RWPE2 (cell line): ENCODE data around the gene TMEM39B.
"Not testable (repeated sequence)": the region's sequence is repeated elsewhere in the genome, so short reads cannot be mapped to it uniquely, and the experiment has no call there.

Experiments used
- ATAC-seq: fragments of 200-7000 bp; cut with Tn5 transposase; 3 replicates; pipeline ENCODE4 v1.9.1; 2021; ENCODE audit warnings: low read depth
- DNase-seq: peaks from one replicate; pipeline ENCODE4 v3.0.0-alpha.2; 2020; ENCODE audit warnings: low spot score
- H3K27ac ChIP-seq: fragments of 450-650 bp; 2 replicates; pipeline ENCODE4 v1.5.1; 2017; ENCODE audit warnings: mild to moderate bottlenecking; ENCODE audit not compliant: poor library complexity, severe bottlenecking
- H3K27me3 ChIP-seq: fragments of 250-450 bp; sonication (Bioruptor Pico); 2 replicates; pipeline ENCODE4 v1.5.1; 2021; ENCODE audit warnings: mild to moderate bottlenecking, moderate library complexity; ENCODE audit not compliant: insufficient read depth, poor library complexity, severe bottlenecking
- H3K36me3 ChIP-seq: fragments of 250-450 bp; sonication (Bioruptor Pico); 2 replicates; pipeline ENCODE4 v1.5.1; 2020; ENCODE audit warnings: low read depth, mild to moderate bottlenecking, moderate library complexity
- H3K4me1 ChIP-seq: fragments of 250-450 bp; sonication (Bioruptor Pico); 2 replicates; pipeline ENCODE4 v1.5.1; 2021; ENCODE audit warnings: mild to moderate bottlenecking, moderate library complexity; ENCODE audit not compliant: insufficient read depth, poor library complexity, severe bottlenecking
- H3K4me3 ChIP-seq: fragments of 250-450 bp; sonication (Bioruptor Pico); 2 replicates; pipeline ENCODE4 v1.5.1; 2021; ENCODE audit warnings: mild to moderate bottlenecking, moderate library complexity; ENCODE audit not compliant: severe bottlenecking
- H3K9me3 ChIP-seq: fragments of 250-450 bp; sonication (Bioruptor Pico); 2 replicates; pipeline ENCODE4 v1.5.1; 2021; ENCODE audit warnings: mild to moderate bottlenecking, moderate library complexity; ENCODE audit not compliant: severe bottlenecking
- CTCF ChIP-seq: fragments of 450-650 bp; IDR thresholded peaks from one replicate; pipeline ENCODE4 v1.5.1; 2017; ENCODE audit warnings: mild to moderate bottlenecking, moderate library complexity; ENCODE audit not compliant: poor library complexity, severe bottlenecking

Gene TMEM39B

GRCh38 chr1:32107742-32108661, 35.3 kb downstream of the TMEM39B start, which contains the start of gene KPNA6:
KPNA6 (plus strand) TSS chr1:32108056; CDS start chr1:32108131, 75 bp downstream.
- Histone ChIP-seq H3K27me3 (no peaks in the 10 kb centered on the region), H3K4me3 (peak within 1 kb of the TSS; percentile 99), H3K36me3 (peaks cover 15% of the 10 kb centered on the region), H3K9me3 (no peaks in the 10 kb centered on the region), H3K4me1 (no peaks in the 10 kb centered on the region), H3K27ac (peak within 1 kb of the TSS; percentile 87)
- no peak for TF ChIP-seq CTCF
- peak; percentile 84 for DNase-seq
- peak; percentile 78 for ATAC-seq

GRCh38 chr1:32111040-32111623, 38.4 kb downstream of the TMEM39B start:
- Histone ChIP-seq H3K36me3 (peaks cover 24% of the 10 kb centered on the region), H3K4me3 (no peak overlapping the region), H3K27me3 (no peaks in the 10 kb centered on the region), H3K9me3 (no peaks in the 10 kb centered on the region), H3K27ac (no peak overlapping the region), H3K4me1 (no peaks in the 10 kb centered on the region)
- ATAC-seq (no peak), DNase-seq (no peak)
- no peak for TF ChIP-seq CTCF

GRCh38 chr1:32111789-32112188, 39.0 kb downstream of the TMEM39B start:
- Histone ChIP-seq H3K4me1 (peaks cover 6% of the 10 kb centered on the region), H3K9me3 (no peaks in the 10 kb centered on the region), H3K27me3 (no peaks in the 10 kb centered on the region), H3K36me3 (peaks cover 28% of the 10 kb centered on the region), H3K27ac (no peak overlapping the region), H3K4me3 (no peak overlapping the region)
- no peak for TF ChIP-seq CTCF
- ATAC-seq: no peak
- no peak for DNase-seq

- H3K4me3 ChIP-seq: no peak overlapping the region
- H3K36me3 ChIP-seq: peaks cover 29% of the 10 kb centered on the region
- ATAC-seq (no peak), DNase-seq (no peak)
- no peaks in the 10 kb centered on the region for H3K27me3 ChIP-seq
- H3K4me1 ChIP-seq: peaks cover 7% of the 10 kb centered on the region
- TF ChIP-seq CTCF: no peak
- no peak overlapping the region for H3K27ac ChIP-seq
- H3K9me3 ChIP-seq: no peaks in the 10 kb centered on the region
Observed at GRCh38 chr1:32112806-32113375, 40.2 kb downstream of the TMEM39B start.

- peaks cover 29% of the 10 kb centered on the region for H3K36me3 ChIP-seq
- not testable (repeated sequence) for H3K9me3 ChIP-seq, H3K27ac ChIP-seq, H3K4me1 ChIP-seq, DNase-seq, H3K4me3 ChIP-seq, H3K27me3 ChIP-seq, ATAC-seq
Observed at GRCh38 chr1:32113436-32113835, 40.7 kb downstream of the TMEM39B start.
